A673 (cell line): ENCODE data around the gene VCPKMT. TPM values are rescaled to one million over a fixed set of nuclear protein-coding genes. Genes with fewer than 3 reads are reported as not detected.

Experiments
- BruUV-seq: library from RNA; stranded (reverse); fragments of 400-500 nt; replicated peaks from 2 replicates; lab custom pipeline; 2021; lab: Mats Ljungman, UMichigan
- CTCF ChIA-PET: fragments of 300-600 bp; sonication (Branson Sonifier 250); formaldehyde crosslinking; loops from one replicate; lab custom pipeline; 2022; ENCODE audit warnings: antibody characterized with exemption; lab: Charles Lee
- POLR2A ChIA-PET: fragments of 300-600 bp; sonication (Branson Sonifier 250); formaldehyde crosslinking; loops from one replicate; lab custom pipeline; 2022; ENCODE audit warnings: antibody characterized with exemption; ENCODE audit not compliant: low non-redundant PET; lab: Charles Lee
- DNase-seq: peaks from one replicate; pipeline ENCODE4 v3.0.0-alpha.2; 2015; ENCODE audit warnings: low spot score
- H3K27ac ChIP-seq: fragments of 200-600 bp; sonication (generic); 2 replicates; pipeline ENCODE4 v1.5.1; 2016; ENCODE audit warnings: mixed run types, low read depth, mild to moderate bottlenecking, mixed read lengths, antibody characterized with exemption, low read length; ENCODE audit not compliant: poor library complexity, severe bottlenecking
- H3K27me3 ChIP-seq: fragments of 200-600 bp; sonication (generic); replicated peaks from 2 replicates; pipeline ENCODE4 v1.6.1; 2017; ENCODE audit warnings: mixed run types, low read depth, mild to moderate bottlenecking, mixed read lengths, antibody characterized with exemption, low read length; ENCODE audit not compliant: insufficient read depth, poor library complexity
- H3K36me3 ChIP-seq: fragments of 200-600 bp; sonication (generic); 2 replicates; pipeline ENCODE4 v1.6.1; 2016; ENCODE audit warnings: mixed run types, mild to moderate bottlenecking, mixed read lengths, antibody characterized with exemption, low read length; ENCODE audit not compliant: insufficient read depth, poor library complexity, severe bottlenecking
- H3K4me1 ChIP-seq: fragments of 200-600 bp; sonication (generic); 2 replicates; pipeline ENCODE4 v1.6.1; 2017; ENCODE audit warnings: mixed run types, mild to moderate bottlenecking, mixed read lengths, antibody characterized with exemption, low read length; ENCODE audit not compliant: insufficient read depth, poor library complexity, severe bottlenecking
- H3K4me3 ChIP-seq: fragments of 200-600 bp; sonication (generic); 2 replicates; pipeline ENCODE4 v1.5.1; 2016; ENCODE audit warnings: low read depth, mixed run types, mild to moderate bottlenecking, mixed read lengths, low read length; ENCODE audit not compliant: poor library complexity, severe bottlenecking
- H3K9me3 ChIP-seq: fragments of 200-600 bp; sonication (generic); 2 replicates; pipeline ENCODE4 v1.6.1; 2016; ENCODE audit warnings: mixed run types, low read depth, mild to moderate bottlenecking, mixed read lengths, antibody characterized with exemption, low read length; ENCODE audit not compliant: poor library complexity, severe bottlenecking
- EZH2 ChIP-seq: fragments of 200-600 bp; sonication (generic); IDR thresholded peaks from 2 replicates; pipeline ENCODE4 v1.6.1; 2017; ENCODE audit warnings: borderline replicate concordance, low read depth, mild to moderate bottlenecking, mixed read lengths, antibody characterized with exemption, low read length; ENCODE audit not compliant: poor library complexity, severe bottlenecking
- intact Hi-C: fragments of 100-400 bp; cut with micrococcal nuclease; formaldehyde crosslinking; loops from one replicate; pipeline ENCODE4 v1.10.0; 2022; ENCODE audit not compliant: unreplicated experiment
- total RNA-seq: library from RNA; stranded (reverse); gene quantifications from 2 replicates; pipeline ENCODE4 v1.2.3, GENCODE V29; 2021
- TF ChIP-seq, protein P1 (sequence below): fragments of 300-800, 200-600 bp; sonication (generic); conservative IDR thresholded peaks from 2 replicates; pipeline ENCODE4 v1.5.1; 2017; ENCODE audit warnings: low read depth, mild to moderate bottlenecking, antibody characterized with exemption, low read length, moderate library complexity, mixed read lengths

VCPKMT gene
- total RNA-seq, 1 experiment from 2014 or later, result 14.3 TPM

- no peak for TF ChIP-seq EZH2
- TF ChIP-seq, protein P1, sequence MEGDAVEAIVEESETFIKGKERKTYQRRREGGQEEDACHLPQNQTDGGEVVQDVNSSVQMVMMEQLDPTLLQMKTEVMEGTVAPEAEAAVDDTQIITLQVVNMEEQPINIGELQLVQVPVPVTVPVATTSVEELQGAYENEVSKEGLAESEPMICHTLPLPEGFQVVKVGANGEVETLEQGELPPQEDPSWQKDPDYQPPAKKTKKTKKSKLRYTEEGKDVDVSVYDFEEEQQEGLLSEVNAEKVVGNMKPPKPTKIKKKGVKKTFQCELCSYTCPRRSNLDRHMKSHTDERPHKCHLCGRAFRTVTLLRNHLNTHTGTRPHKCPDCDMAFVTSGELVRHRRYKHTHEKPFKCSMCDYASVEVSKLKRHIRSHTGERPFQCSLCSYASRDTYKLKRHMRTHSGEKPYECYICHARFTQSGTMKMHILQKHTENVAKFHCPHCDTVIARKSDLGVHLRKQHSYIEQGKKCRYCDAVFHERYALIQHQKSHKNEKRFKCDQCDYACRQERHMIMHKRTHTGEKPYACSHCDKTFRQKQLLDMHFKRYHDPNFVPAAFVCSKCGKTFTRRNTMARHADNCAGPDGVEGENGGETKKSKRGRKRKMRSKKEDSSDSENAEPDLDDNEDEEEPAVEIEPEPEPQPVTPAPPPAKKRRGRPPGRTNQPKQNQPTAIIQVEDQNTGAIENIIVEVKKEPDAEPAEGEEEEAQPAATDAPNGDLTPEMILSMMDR, result no peak
- BruUV-seq, result no TSS peak
- CTCF ChIA-PET, result interaction anchor here (2.3 kb wide), 1 partner anchor 198 kb away, joined by 12 read pairs; no protein-coding TSS in a partner anchor
- Histone ChIP-seq H3K27me3 (no peaks in the 10 kb centered on the region), H3K4me1 (peaks cover 42% of the 10 kb centered on the region), H3K36me3 (no peaks in the 10 kb centered on the region), H3K9me3 (no peaks in the 10 kb centered on the region), H3K4me3 (no peak overlapping the region), H3K27ac (peak overlapping the region; percentile 93)
- peak; percentile 39 for DNase-seq
- POLR2A ChIA-PET, result no interaction called here
- intact Hi-C loops, result loop anchor here (2.0 to 5.0 kb wide), 2 partner anchors 165 to 472 kb away; partner anchors contain the start of gene MAP4K5
Observed at GRCh38 chr14:50059763-50060616, 56.4 kb downstream of the VCPKMT start.

Other genes with a start within 250 kb of the VCPKMT start
- 59.2 and 67.6 TPM in 2 replicates for gene ARF6, start 223.5 kb downstream of the VCPKMT start, total RNA-seq
- gene SOS2, start 115.0 kb upstream of the VCPKMT start, total RNA-seq, result 20.3 and 22.9 TPM in 2 replicates
- gene L2HGDH, start 195.7 kb upstream of the VCPKMT start, total RNA-seq, result 17.4 and 22.9 TPM in 2 replicates
- gene DMAC2L, start 195.8 kb upstream of the VCPKMT start, total RNA-seq, result 18.4 and 20.4 TPM in 2 replicates